GM10266 (cell line): ENCODE data around the gene MYO9B.
"Not testable (repeated sequence)": the region's sequence is repeated elsewhere in the genome, so short reads cannot be mapped to it uniquely, and the experiment has no call there.

ENCODE experiments used
- DNase-seq: peaks from one replicate; pipeline ENCODE4 v3.0.0; 2012; ENCODE audit errors: extremely low spot score
- CTCF ChIP-seq: IDR thresholded peaks from 2 replicates; pipeline ENCODE4 v1.5.1; 2012; ENCODE audit warnings: mild to moderate bottlenecking, low read depth; ENCODE audit not compliant: control insufficient read depth, insufficient read depth; ENCODE audit errors: missing control alignments

MYO9B gene

GRCh38 chr19:17178291-17178690, 102.7 kb downstream of the MYO9B start:
- DNase-seq = no peak

GRCh38 chr19:17180997-17181702, 105.6 kb downstream of the MYO9B start:
- DNase-seq = no peak
- no peak for TF ChIP-seq CTCF

More at GRCh38 chr19:17178291-17178690, 102.7 kb downstream of the MYO9B start:
- TF ChIP-seq CTCF = no peak

GRCh38 chr19:17183271-17183761, 107.7 kb downstream of the MYO9B start:
- TF ChIP-seq CTCF = peak; percentile 6
- peak; percentile 60 for DNase-seq

- DNase-seq = peak; percentile 57
- no peak for TF ChIP-seq CTCF
Observed at GRCh38 chr19:17183858-17184321, 108.3 kb downstream of the MYO9B start.

- TF ChIP-seq CTCF = no peak
- no peak for DNase-seq
Observed at GRCh38 chr19:17184371-17184841, 108.8 kb downstream of the MYO9B start.

GRCh38 chr19:17185590-17185989, 110.0 kb downstream of the MYO9B start:
- DNase-seq = no peak
- TF ChIP-seq CTCF = no peak

GRCh38 chr19:17191736-17192135, 116.2 kb downstream of the MYO9B start:
- DNase-seq = not testable (repeated sequence)

- no peak for TF ChIP-seq CTCF
- DNase-seq = no peak
Observed at GRCh38 chr19:17192751-17193150, 117.2 kb downstream of the MYO9B start.
